Activated naive CD4-positive, alpha-beta T cell treated with Interleukin-2 at 50 U/mL for 16 hours (primary cell): ENCODE results near the gene GNAL.
"Not testable (repeated sequence)": the region's sequence is repeated elsewhere in the genome, so short reads cannot be mapped to it uniquely, and the experiment has no call there.

ENCODE experiments used
- DNase-seq: peaks from one replicate; pipeline ENCODE4 v3.0.0-alpha.2; 2020

Gene GNAL

GRCh38 chr18:11669948-11670275 lies 19.2 kb upstream of the GNAL start:
- no peak for DNase-seq

GRCh38 chr18:11671156-11671555 lies 17.9 kb upstream of the GNAL start:
- no peak for DNase-seq

- no peak for DNase-seq
These were observed 16.9 kb upstream of the GNAL start for GRCh38 chr18:11672198-11672597.

GRCh38 chr18:11672846-11673454 lies 16.1 kb upstream of the GNAL start:
- no peak for DNase-seq

GRCh38 chr18:11673560-11673959 lies 15.5 kb upstream of the GNAL start:
- DNase-seq, result no peak

GRCh38 chr18:11674119-11674518 lies 14.9 kb upstream of the GNAL start:
- no peak for DNase-seq

GRCh38 chr18:11676386-11676785 lies 12.7 kb upstream of the GNAL start:
- DNase-seq, result no peak

GRCh38 chr18:11676867-11677266 lies 12.2 kb upstream of the GNAL start:
- DNase-seq, result no peak

- DNase-seq, result no peak
These were observed 10.9 kb upstream of the GNAL start for GRCh38 chr18:11678211-11678610.

- DNase-seq, result no peak
These were observed 853 bp downstream of the GNAL start for GRCh38 chr18:11689669-11690565.

- DNase-seq, result not testable (repeated sequence)
These were observed 1.6 kb downstream of the GNAL start for GRCh38 chr18:11690660-11691059.

- DNase-seq, result no peak
These were observed 6.7 kb downstream of the GNAL start for GRCh38 chr18:11695736-11696135.

- DNase-seq, result no peak
These were observed 7.4 kb downstream of the GNAL start for GRCh38 chr18:11696451-11696850.

GRCh38 chr18:11700876-11701275 lies 11.8 kb downstream of the GNAL start:
- no peak for DNase-seq

- DNase-seq, result no peak
These were observed 21.5 kb downstream of the GNAL start for GRCh38 chr18:11710578-11710977.

GRCh38 chr18:11713756-11714155 lies 24.7 kb downstream of the GNAL start:
- no peak for DNase-seq

- DNase-seq, result no peak
These were observed 25.3 kb downstream of the GNAL start for GRCh38 chr18:11714244-11714918.

GRCh38 chr18:11716767-11717315 lies 27.8 kb downstream of the GNAL start:
- DNase-seq, result not testable (repeated sequence)

- no peak for DNase-seq
These were observed 30.0 kb downstream of the GNAL start for GRCh38 chr18:11719050-11719449.

- no peak for DNase-seq
These were observed 30.6 kb downstream of the GNAL start for GRCh38 chr18:11719621-11720020.

- DNase-seq, result no peak
These were observed 32.7 kb downstream of the GNAL start for GRCh38 chr18:11721720-11722119.

- no peak for DNase-seq
These were observed 35.7 kb downstream of the GNAL start for GRCh38 chr18:11724781-11725180.

GRCh38 chr18:11726556-11726955 lies 37.5 kb downstream of the GNAL start:
- DNase-seq, result no peak

GRCh38 chr18:11728249-11728648 lies 39.2 kb downstream of the GNAL start:
- no peak for DNase-seq
